Stimulated activated CD8-positive, alpha-beta memory T cell treated with anti-CD3 and anti-CD28 coated beads, Interleukin-2, amount 100 ng/mL, for 1 hour (primary cell): ENCODE results near the gene MYH14.

Source experiments
- DNase-seq, 2 donors: peaks; one replicate each; pipeline ENCODE4 v3.0.0-alpha.2; 2020; ENCODE audit warnings: low read depth in 2 of 2

Gene MYH14

DNA sequence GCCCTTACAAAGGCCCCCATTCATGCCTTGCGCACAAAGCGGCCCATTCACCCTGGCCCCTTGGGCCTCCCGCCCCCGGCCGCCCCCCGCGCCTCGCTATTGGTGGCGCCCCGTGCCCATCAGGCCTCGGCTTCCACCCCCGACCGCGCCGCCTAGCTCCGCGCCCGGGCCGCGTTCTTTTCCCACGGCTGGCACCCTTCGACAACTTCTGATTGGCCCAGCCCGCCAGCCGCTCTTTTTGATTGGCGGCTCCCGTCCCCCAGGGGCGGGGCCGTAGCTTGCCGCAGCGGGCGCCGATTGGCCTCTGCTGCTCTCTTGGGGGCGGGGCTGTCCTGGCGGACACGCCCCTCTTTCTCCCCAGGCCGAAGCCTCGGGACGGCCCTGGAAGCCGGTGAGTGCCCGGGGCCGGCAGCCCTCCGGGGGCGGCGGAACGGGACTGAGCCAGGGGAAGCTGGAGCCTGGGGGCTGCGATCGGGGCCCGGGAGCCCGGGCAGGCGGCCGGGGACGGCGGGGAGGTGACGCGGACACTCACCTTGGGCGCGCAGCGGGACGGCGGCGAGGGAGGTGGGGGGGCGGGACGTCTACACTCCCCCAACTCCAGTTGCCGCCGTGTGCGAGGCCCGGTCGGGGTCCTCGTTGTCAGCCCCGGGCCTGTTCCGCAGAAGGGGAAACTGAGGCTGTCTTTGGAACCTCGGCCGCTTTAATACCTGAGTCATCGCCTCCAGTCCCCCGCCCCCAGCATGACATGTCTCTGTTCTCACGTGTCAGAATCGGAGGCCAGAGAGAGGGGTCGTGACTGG is at the start of gene MYH14:
MYH14 (plus strand) TSS at position 342 of the 800 bp plus-strand sequence. CDS start 6,744 bp downstream, outside the sequence.
- no peak for DNase-seq

- DNase-seq: no peak
Measured at GRCh38 chr19:50154529-50154928, 48.9 kb upstream of the MYH14 start.

DNA sequence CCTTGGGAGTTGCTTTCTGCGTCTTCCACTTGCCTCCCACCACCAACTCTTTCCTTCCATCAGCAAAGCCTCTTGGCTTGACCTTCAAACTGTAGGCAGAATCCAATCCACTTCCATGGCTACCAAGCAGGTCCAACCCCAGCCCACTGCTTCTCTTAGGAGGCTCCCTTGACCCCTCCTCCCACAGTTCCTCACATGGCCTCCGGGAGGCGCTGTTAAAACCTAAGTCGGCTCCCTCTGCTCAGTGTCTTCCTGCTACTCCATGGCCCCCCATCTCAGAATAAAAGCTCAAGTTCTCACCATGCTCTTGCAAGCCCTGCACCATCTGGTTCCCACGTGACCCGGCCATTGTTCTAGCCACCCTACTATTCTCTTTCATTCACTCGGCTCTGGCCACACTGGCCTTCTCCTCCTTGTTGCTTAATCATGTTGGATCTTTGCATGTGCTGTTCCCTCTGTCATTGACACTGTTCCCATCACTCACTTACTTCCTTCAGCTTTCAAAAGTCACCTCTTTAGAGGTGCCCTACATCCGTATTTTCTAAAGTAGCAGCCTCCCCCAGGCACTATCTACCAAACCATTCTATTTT is 47.8 kb upstream of the MYH14 start:
- no peak for DNase-seq

DNA sequence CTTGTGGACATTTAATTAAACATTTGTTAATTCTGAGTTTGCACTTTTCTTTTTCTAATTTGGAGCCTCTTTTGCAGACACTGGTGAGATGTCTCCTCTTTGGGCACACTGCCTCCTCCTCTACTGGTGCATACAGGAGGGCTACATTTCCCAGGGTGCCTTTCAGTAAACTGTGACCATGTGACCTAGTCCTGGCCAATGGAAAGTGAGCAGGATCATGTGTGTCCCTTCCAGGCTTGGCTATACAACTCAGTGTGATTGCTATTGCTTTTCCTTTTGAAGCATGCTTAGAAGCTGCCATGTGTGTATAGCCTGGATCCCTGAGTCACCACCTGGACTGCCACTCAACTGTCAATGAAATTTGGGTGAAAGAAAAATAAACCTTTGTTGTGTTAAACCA is 44.8 kb upstream of the MYH14 start:
- DNase-seq: no peak

DNA sequence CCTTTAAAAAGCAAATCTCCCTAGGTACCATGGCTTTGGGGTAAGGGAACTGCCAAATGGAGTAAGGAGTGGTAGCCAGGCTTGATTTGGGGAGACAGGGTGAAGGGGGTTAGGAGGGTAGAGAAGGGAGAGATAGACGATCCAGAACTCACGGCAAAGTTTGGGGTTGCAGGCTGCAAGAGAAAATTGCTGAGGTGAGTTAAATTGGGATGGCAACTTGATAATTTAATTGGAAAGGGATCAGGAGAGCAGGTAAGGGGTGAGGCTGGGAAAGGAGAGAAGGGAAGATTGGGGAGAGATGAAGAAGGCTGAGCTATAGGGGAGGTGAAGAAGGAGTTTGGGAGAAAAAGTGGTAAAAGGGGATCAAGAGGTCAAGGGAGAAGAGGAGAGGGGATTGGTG is 44.3 kb upstream of the MYH14 start:
- no peak for DNase-seq

DNA sequence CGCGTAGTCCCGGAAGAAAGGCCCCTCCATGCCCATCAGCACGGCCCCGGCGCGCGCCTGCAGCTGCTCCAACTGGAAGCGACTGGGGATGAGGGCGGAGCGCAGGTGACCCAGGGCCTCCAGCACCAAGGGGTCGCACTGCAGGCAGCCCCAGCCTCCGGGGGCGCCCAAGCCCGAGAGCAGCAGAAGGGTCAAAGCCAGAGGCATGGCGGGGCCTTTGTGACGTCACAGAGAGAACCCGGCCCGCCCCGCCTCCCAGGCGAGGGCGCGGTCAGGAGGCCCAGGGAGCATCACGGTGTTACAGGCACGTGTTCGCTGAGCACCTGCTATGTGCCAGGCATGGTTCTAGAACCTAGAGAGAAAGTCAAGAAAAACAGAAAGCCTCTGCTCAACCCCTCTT is 40.4 kb upstream of the MYH14 start, which contains the start of gene IZUMO2:
IZUMO2 (minus strand) TSS at position 294 of the 400 bp plus-strand sequence; CDS start at position 207, 87 bp downstream.
- no peak for DNase-seq

DNA sequence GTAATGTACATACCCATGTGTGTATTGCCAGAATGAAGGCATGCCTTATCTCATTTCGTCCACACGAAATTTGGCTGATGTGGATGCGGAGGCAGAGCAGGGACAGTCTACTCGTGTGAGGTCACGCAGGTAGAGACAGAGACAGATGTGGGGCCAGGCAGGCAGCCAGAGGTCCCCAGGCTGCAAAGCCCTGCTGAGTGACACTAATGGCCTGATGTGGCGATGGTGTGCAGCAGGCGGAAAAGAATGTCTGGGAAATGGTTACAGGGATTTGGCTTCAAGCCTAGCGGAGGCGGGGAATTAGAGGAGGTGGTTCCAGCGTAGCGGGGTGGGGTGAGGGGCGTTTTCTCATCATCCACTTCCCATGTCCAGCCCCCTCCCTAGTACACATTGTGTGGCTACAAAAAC is 36.1 kb upstream of the MYH14 start:
- no peak for DNase-seq

DNA sequence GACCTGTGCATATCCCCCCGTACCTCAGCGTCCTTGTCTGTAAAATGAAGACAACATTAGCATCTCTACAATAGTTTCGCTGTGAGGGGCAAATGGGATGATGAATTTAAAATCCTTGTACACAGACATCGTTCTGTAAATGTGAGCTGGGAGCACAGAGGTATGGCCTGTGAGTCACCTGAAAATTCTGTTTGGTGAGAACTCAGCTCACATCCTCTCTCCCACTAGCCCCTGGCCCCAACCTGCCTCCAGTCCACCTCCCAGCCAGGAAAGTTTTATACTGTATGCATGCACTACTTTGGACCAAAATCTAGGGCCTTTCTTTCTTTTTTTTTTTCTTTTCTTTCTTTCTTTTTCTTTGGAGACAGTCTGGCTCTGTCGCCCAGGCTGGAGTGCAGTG is 31.7 kb upstream of the MYH14 start:
- DNase-seq: no peak

DNA sequence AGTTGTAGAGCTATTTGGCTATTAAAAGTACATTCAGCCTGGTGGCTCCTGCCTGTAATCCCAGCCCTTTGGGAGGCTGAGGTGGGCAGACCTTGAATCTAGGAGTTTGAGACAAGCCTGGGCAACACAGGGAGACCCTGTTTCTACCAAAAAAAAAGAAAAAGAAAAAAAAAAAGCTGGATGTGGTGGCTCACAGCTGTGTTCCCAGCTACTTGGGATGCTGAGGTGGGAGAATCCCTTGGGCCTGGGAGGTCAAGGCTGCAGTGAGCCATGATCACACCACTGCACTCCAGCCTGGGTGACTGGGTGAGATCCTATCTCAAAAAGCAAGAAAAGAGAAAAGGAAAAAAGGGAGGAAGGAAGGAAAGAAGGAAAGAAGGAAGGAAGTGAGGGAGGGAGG is 30.7 kb upstream of the MYH14 start:
- no peak for DNase-seq

DNA sequence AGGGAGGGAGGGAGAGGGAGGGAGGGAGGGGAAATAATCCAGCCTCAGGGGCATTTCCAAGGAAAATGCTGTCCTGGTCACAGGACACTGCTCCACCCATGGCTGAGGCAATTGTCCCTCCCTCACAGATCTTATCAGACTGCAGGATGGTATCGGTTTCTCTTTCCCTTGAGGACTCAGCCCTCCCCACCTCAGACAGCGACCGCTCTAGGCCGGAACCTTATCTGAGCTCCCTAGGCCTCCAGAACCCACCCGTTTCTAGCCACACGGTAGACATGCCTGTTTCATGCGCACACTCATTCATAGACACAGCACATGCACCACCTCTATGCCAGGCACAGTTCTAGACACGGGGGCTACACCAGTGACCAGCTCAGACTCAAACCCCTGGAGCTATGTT is 30.3 kb upstream of the MYH14 start:
- no peak for DNase-seq

GRCh38 chr19:50174100-50174793 is 29.2 kb upstream of the MYH14 start:
- no peak for DNase-seq

GRCh38 chr19:50175924-50176323 is 27.5 kb upstream of the MYH14 start:
- no peak for DNase-seq

DNA sequence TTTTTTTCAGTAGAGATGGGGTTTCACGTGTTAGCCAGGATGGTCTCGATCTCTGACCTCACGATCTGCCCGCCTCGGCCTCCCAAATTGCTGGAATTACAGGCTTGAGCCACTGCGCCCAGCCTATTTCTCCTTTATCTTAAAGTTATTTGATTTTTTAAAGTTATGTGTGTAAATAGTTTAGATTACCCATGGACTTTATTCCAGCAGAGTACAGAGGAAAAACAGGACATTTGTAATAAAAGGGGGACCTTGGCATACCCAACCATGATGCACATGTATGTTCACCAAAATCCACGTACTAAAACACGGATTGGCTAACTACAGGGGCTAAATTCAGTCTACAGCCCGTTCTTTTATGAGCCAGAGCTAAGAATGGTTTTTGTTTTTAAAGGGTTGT is 26.6 kb upstream of the MYH14 start:
- DNase-seq: no peak

DNA sequence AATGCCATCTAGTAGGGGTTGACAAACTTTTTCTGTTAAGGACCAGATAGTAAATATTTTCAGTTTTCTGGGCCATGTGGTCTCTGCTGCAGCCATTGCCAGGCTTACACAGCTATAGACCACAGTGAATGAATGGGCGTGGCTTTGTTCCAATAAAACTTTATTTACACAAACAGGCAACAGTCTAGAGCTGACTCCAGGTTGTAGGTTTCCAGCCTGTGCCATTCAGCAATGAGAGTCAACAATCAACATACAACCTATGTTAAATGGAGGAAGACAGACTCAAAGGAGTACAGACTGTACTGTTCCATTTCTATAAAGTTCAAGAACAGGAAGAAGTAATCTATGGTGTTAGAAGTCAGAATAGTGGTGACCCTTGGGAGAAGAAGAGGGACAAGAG is 25.1 kb upstream of the MYH14 start:
- no peak for DNase-seq

GRCh38 chr19:50178859-50179537 is 24.4 kb upstream of the MYH14 start:
- no peak for DNase-seq

DNA sequence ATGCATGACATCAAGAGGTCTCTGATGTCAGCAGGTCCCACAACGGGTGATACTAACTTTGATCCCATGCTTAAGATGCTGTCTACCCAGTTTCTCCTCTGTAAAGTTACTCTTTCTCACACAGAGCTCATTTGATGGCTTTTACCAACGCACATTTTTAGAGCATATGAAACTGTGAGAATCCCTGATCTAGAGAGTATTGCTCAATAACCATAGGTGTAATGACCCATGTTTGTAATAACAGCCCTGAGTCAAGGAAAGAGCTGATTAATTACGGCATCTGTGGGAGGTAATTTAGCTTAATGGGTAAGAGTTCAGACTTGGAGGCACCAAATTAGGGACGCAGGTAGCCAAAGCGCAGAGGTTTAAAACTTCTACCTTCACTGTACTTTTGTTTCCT is 22.3 kb upstream of the MYH14 start:
- DNase-seq: no peak

GRCh38 chr19:50184196-50184595 is 19.2 kb upstream of the MYH14 start:
- DNase-seq: no peak

- no peak for DNase-seq
Measured at GRCh38 chr19:50187937-50188336, 15.5 kb upstream of the MYH14 start.

DNA sequence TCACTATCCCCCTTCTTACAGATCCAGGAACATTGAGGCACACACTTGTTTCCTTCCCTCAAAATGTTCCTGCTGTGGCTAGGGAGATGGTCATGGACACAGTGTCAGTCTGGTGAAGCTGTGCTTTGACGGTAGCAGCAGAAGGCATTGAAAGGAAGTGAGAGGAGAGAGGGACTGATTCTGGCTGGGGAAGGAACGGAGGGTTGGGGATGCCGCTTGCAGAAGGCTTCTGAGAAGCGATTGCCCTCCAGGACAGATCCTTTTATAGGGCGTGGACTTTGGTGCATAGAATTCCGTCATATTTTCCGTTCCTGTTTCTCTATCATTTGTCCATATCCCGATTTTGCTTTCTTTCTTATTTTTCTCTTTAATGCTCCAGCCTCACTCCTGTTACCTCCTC is 14.1 kb upstream of the MYH14 start:
- DNase-seq: no peak

DNA sequence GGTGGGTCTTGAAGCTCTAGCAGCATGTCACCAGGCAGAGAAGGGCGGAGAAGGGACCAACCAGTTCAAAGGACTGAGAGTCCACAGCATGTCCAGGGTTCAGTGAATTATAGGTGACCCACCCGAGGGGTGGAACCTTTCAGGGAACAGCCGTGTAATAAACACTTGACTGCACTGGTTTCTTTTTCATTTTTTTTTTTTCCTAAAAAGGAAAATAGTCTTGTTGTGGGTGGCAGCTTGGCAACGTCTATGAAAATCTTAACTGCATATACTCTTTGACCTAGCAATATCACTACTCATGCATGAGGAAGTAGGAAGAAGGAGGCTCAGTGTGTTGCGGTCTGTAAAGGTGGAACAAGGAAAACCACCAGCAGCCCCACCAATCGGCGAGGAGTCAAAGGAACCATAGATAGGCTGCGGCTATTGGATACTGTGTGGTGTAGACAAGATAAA is 13.0 kb upstream of the MYH14 start:
- DNase-seq: no peak

GRCh38 chr19:50191216-50191615 is 12.2 kb upstream of the MYH14 start:
- no peak for DNase-seq
